BLaER1 treated with 17β-estradiol and CSF1 and Interleukin-3, amounts not matched to agents 10 nM and 100 nM (cell line): ENCODE data around the gene FBN1.

Experiments used
- H3K27ac ChIP-seq, 11 experiments: shearing (Covaris generic); formaldehyde crosslinking; 2 replicates each; pipeline ENCODE4 v1.8.1; 2022
- H3K27me3 ChIP-seq, 11 experiments: shearing (Covaris generic); formaldehyde crosslinking; 2 replicates each; pipeline ENCODE4 v1.8.1; 2022
- H3K36me3 ChIP-seq, 11 experiments: shearing (Covaris generic); formaldehyde crosslinking; 2 replicates each; pipeline ENCODE4 v1.8.1; 2022
- H3K4me1 ChIP-seq, 10 experiments: shearing (Covaris generic); formaldehyde crosslinking; 2 replicates each; pipeline ENCODE4 v1.8.1; 2022
- H3K4me2 ChIP-seq, 11 experiments: shearing (Covaris generic); formaldehyde crosslinking; 2 replicates each; pipeline ENCODE4 v1.8.1; 2022
- H3K4me3 ChIP-seq, 10 experiments: shearing (Covaris generic); formaldehyde crosslinking; 2 replicates each; pipeline ENCODE4 v1.8.1; 2022
- H3K9ac ChIP-seq, 11 experiments: shearing (Covaris generic); formaldehyde crosslinking; 2 replicates each; pipeline ENCODE4 v1.8.1; 2022
- H3K9me3 ChIP-seq, 11 experiments: shearing (Covaris generic); formaldehyde crosslinking; replicated peaks in 1 of 11; 2 replicates each; pipeline ENCODE4 v1.8.1; 2022
- H4K20me1 ChIP-seq, 11 experiments: shearing (Covaris generic); formaldehyde crosslinking; 2 replicates each; pipeline ENCODE4 v1.8.1; 2022
- Cebpa-rat ChIP-seq, 11 experiments: shearing (Covaris generic); IDR thresholded peaks; 2 replicates each; pipeline ENCODE4 v1.8.1; 2022

FBN1 gene

GRCh38 chr15:48409623-48410022, 235.9 kb downstream of the FBN1 start:
- Histone ChIP-seq H3K4me3 (no peak overlapping the region), H3K27me3 (no peaks in the 10 kb centered on the region), H3K9me3 (no peaks in the 10 kb centered on the region), H4K20me1 (no peaks in the 10 kb centered on the region), H3K36me3 (no peaks in the 10 kb centered on the region), H3K9ac (no peak overlapping the region), H3K27ac (no peak overlapping the region), H3K4me2 (no peak overlapping the region), H3K4me1 (peaks cover 0 to 11% (median 8%) of the 10 kb centered on the region in 10 experiments; a peak in 14 of 20 replicates)
- TF ChIP-seq Cebpa-rat (IDR thresholded peaks at IDR 0.05), result no peak

GRCh38 chr15:48408327-48408726, 237.2 kb downstream of the FBN1 start:
- TF ChIP-seq Cebpa-rat (IDR thresholded peaks at IDR 0.05), result no peak
- H3K9ac ChIP-seq, result no peak overlapping the region
- H3K27ac ChIP-seq, result no peak overlapping the region
- H3K4me2 ChIP-seq, result no peak overlapping the region
- no peaks in the 10 kb centered on the region for H3K9me3 ChIP-seq
- peaks cover 0 to 11% (median 8%) of the 10 kb centered on the region in 10 experiments; a peak in 14 of 20 replicates for H3K4me1 ChIP-seq
- no peaks in the 10 kb centered on the region for H3K27me3 ChIP-seq
- H3K4me3 ChIP-seq, result no peak overlapping the region
- no peaks in the 10 kb centered on the region for H3K36me3 ChIP-seq
- no peaks in the 10 kb centered on the region for H4K20me1 ChIP-seq

GRCh38 chr15:48407646-48408045, 237.9 kb downstream of the FBN1 start:
- peaks cover 0 to 9% (median 6%) of the 10 kb centered on the region in 10 experiments; a peak in 14 of 20 replicates for H3K4me1 ChIP-seq
- H3K4me3 ChIP-seq, result no peak overlapping the region
- no peak overlapping the region for H3K9ac ChIP-seq
- H4K20me1 ChIP-seq, result no peaks in the 10 kb centered on the region
- no peaks in the 10 kb centered on the region for H3K9me3 ChIP-seq
- no peak for TF ChIP-seq Cebpa-rat (IDR thresholded peaks at IDR 0.05)
- H3K27me3 ChIP-seq, result no peaks in the 10 kb centered on the region
- no peaks in the 10 kb centered on the region for H3K36me3 ChIP-seq
- H3K27ac ChIP-seq, result no peak overlapping the region
- no peak overlapping the region for H3K4me2 ChIP-seq

GRCh38 chr15:48406911-48407310, 238.6 kb downstream of the FBN1 start:
- Histone ChIP-seq H3K27ac (no peak overlapping the region), H3K4me2 (no peak overlapping the region), H3K9me3 (no peaks in the 10 kb centered on the region), H4K20me1 (no peaks in the 10 kb centered on the region), H3K4me1 (0 out of 20 replicates have a peak, but pooled peaks cover 0 to 1% (median 0%) of the 10 kb centered on the region in 10 experiments), H3K9ac (no peak overlapping the region), H3K36me3 (no peaks in the 10 kb centered on the region), H3K27me3 (no peaks in the 10 kb centered on the region), H3K4me3 (no peak overlapping the region)
- no peak for TF ChIP-seq Cebpa-rat (IDR thresholded peaks at IDR 0.05)

- no peaks in the 10 kb centered on the region for H4K20me1 ChIP-seq
- no peak overlapping the region for H3K9ac ChIP-seq
- no peaks in the 10 kb centered on the region for H3K36me3 ChIP-seq
- H3K4me1 ChIP-seq, result no peaks in the 10 kb centered on the region
- no peaks in the 10 kb centered on the region for H3K27me3 ChIP-seq
- no peaks in the 10 kb centered on the region for H3K9me3 ChIP-seq
- no peak overlapping the region for H3K4me2 ChIP-seq
- no peak overlapping the region for H3K27ac ChIP-seq
- no peak for TF ChIP-seq Cebpa-rat (IDR thresholded peaks at IDR 0.05)
- H3K4me3 ChIP-seq, result no peak overlapping the region
These were observed 239.1 kb downstream of the FBN1 start for GRCh38 chr15:48406266-48406891.

- TF ChIP-seq Cebpa-rat (IDR thresholded peaks at IDR 0.05), result no peak
- no peaks in the 10 kb centered on the region for H3K9me3 ChIP-seq
- no peak overlapping the region for H3K27ac ChIP-seq
- no peak overlapping the region for H3K4me3 ChIP-seq
- no peak overlapping the region for H3K9ac ChIP-seq
- H4K20me1 ChIP-seq, result no peaks in the 10 kb centered on the region
- no peak overlapping the region for H3K4me2 ChIP-seq
- H3K4me1 ChIP-seq, result no peaks in the 10 kb centered on the region
- no peaks in the 10 kb centered on the region for H3K36me3 ChIP-seq
- no peaks in the 10 kb centered on the region for H3K27me3 ChIP-seq
These were observed 242.9 kb downstream of the FBN1 start for GRCh38 chr15:48402427-48403177.

GRCh38 chr15:48400086-48400485, 245.4 kb downstream of the FBN1 start:
- Histone ChIP-seq H3K9ac (no peak overlapping the region), H3K4me2 (no peak overlapping the region), H3K36me3 (no peaks in the 10 kb centered on the region), H3K4me3 (no peak overlapping the region), H3K27me3 (no peaks in the 10 kb centered on the region), H3K4me1 (no peaks in the 10 kb centered on the region), H3K9me3 (no peaks in the 10 kb centered on the region), H3K27ac (no peak overlapping the region), H4K20me1 (no peaks in the 10 kb centered on the region)
- no peak for TF ChIP-seq Cebpa-rat (IDR thresholded peaks at IDR 0.05)

- H3K9ac ChIP-seq, result no peak overlapping the region
- no peak for TF ChIP-seq Cebpa-rat (IDR thresholded peaks at IDR 0.05)
- no peak overlapping the region for H3K27ac ChIP-seq
- no peak overlapping the region for H3K4me3 ChIP-seq
- H3K4me1 ChIP-seq, result no peaks in the 10 kb centered on the region
- H4K20me1 ChIP-seq, result no peaks in the 10 kb centered on the region
- H3K9me3 ChIP-seq, result no peaks in the 10 kb centered on the region
- H3K36me3 ChIP-seq, result no peaks in the 10 kb centered on the region
- no peaks in the 10 kb centered on the region for H3K27me3 ChIP-seq
- H3K4me2 ChIP-seq, result no peak overlapping the region
These were observed 247.7 kb downstream of the FBN1 start for GRCh38 chr15:48397841-48398240.

- no peak overlapping the region for H3K27ac ChIP-seq
These were observed 249.5 kb downstream of the FBN1 start for GRCh38 chr15:48396020-48396419.

GRCh38 chr15:48395521-48396011, 249.9 kb downstream of the FBN1 start:
- no peaks in the 10 kb centered on the region for H3K9me3 ChIP-seq
- no peaks in the 10 kb centered on the region for H3K27me3 ChIP-seq
- H3K36me3 ChIP-seq, result no peaks in the 10 kb centered on the region
- H4K20me1 ChIP-seq, result no peaks in the 10 kb centered on the region
- no peaks in the 10 kb centered on the region for H3K4me1 ChIP-seq
- H3K4me3 ChIP-seq, result no peak overlapping the region
- TF ChIP-seq Cebpa-rat (IDR thresholded peaks at IDR 0.05), result no peak
- no peak overlapping the region for H3K4me2 ChIP-seq
- no peak overlapping the region for H3K27ac ChIP-seq
- no peak overlapping the region for H3K9ac ChIP-seq

More at GRCh38 chr15:48396020-48396419, 249.5 kb downstream of the FBN1 start:
- H3K4me1 ChIP-seq, result no peaks in the 10 kb centered on the region
- no peaks in the 10 kb centered on the region for H4K20me1 ChIP-seq
- no peak overlapping the region for H3K9ac ChIP-seq
- H3K4me3 ChIP-seq, result no peak overlapping the region
- H3K27me3 ChIP-seq, result no peaks in the 10 kb centered on the region
- no peaks in the 10 kb centered on the region for H3K9me3 ChIP-seq
- H3K4me2 ChIP-seq, result no peak overlapping the region
- H3K36me3 ChIP-seq, result no peaks in the 10 kb centered on the region
- no peak for TF ChIP-seq Cebpa-rat (IDR thresholded peaks at IDR 0.05)
